NCI-H2029 treated with DMSO at 0.1 percent for 48 hours (cell line): Measurements from ENCODE around the gene DAZAP2.
"Not testable (repeated sequence)": the region's sequence is repeated elsewhere in the genome, so short reads cannot be mapped to it uniquely, and the experiment has no call there.

Source experiments
- DNase-seq: peaks from one replicate; lab custom pipeline; 2025; lab: John Stamatoyannopoulos, UW

Gene DAZAP2

DNA sequence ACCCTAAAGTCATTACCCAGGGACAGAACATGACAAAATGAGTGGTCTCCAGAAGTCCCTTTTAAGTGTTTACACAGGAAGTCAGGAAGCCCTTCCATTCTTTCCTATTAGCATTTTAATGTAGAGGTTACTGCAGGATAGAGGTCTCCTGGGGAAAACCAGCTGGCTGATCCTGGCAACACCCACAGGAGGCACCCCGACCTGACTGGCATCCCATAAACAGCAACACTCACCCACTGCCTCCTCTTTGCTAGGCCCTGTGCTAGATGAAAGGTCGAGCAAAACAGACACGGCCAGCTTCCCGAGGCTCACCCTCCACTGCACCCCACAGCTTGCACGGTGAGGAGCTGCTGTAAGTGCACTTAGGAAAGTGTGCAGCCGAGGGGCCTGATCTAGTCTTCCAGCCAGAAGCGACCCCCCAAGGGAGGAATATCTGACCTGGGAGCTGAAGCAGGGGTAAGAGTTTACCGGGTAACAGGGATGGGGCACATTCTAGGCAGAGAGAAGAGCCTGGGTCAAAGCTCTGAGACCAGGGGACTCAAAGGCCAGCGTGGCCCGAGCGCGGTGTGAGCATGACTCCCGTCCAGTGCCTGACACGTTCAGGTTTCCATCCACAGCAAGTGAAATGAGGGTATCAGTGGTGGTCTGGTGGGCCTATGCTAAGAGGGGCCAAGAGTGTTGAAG is 9.0 kb downstream of the DAZAP2 start:
- DNase-seq = peak; percentile 8

- DNase-seq = no peak
Observed at GRCh38 chr12:51253276-51253675, 14.7 kb downstream of the DAZAP2 start.

DNA sequence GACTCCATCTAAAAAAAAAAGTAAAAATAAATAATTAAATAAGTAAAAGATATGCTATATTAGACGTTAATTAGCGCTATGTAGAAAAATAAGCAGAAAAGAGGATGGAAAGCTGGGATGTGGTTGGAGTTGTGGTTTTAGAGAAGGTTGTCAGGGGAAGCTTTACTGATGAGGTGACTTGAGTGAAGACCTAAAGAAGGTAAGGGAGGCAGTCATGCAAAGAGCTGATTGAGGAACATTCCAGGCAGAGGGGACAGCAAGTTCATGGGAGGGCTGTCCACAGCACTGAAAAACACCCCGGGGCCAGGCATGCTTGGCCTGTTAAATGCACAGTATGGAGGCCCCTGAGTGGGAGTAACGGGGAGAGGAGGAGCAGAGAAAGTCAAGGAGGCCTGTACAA is 15.9 kb downstream of the DAZAP2 start:
- no peak for DNase-seq

DNA sequence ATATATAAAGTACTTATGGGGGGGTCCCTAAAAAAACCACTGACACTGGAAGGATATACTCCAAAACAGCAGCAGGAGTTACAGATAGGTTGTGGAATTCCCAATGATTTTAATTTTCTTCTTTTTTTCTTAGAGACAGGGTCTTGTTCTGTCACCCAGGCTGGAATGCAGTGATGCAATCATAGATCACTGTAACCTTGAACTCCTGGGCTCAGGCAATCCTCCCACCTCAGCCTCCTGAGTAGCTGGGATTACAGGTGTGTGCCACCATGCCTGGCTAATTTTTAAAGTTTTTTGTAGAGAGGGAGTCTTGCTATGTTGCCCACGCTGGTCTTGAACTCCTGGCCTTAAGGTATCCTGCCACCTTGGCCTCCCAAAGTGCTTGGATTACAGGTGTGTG is 21.0 kb downstream of the DAZAP2 start:
- DNase-seq = not testable (repeated sequence)

GRCh38 chr12:51262758-51263177 is 24.1 kb downstream of the DAZAP2 start:
- no peak for DNase-seq

GRCh38 chr12:51263341-51263740 is 24.7 kb downstream of the DAZAP2 start:
- DNase-seq = no peak

GRCh38 chr12:51264297-51264696 is 25.7 kb downstream of the DAZAP2 start:
- no peak for DNase-seq

DNA sequence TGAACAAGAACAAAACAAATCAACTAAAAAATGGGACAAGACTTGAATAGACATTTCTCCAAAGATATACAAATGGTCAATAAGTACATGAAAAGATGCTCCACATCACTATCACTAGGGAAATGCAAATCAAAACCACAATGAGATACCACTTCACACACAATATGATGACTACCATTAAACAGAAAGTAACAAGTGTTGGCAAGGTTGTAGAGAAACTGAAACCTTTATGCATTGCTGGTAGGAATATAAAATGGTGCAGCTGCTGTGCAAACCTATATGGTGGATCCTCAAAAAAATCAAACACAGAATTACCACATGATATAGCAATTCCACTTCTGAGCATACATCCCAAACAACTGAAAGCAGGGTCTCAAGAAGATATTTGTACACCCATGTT is 26.4 kb downstream of the DAZAP2 start:
- no peak for DNase-seq

- DNase-seq = no peak
Observed at GRCh38 chr12:51269174-51270066, 30.8 kb downstream of the DAZAP2 start.

DNA sequence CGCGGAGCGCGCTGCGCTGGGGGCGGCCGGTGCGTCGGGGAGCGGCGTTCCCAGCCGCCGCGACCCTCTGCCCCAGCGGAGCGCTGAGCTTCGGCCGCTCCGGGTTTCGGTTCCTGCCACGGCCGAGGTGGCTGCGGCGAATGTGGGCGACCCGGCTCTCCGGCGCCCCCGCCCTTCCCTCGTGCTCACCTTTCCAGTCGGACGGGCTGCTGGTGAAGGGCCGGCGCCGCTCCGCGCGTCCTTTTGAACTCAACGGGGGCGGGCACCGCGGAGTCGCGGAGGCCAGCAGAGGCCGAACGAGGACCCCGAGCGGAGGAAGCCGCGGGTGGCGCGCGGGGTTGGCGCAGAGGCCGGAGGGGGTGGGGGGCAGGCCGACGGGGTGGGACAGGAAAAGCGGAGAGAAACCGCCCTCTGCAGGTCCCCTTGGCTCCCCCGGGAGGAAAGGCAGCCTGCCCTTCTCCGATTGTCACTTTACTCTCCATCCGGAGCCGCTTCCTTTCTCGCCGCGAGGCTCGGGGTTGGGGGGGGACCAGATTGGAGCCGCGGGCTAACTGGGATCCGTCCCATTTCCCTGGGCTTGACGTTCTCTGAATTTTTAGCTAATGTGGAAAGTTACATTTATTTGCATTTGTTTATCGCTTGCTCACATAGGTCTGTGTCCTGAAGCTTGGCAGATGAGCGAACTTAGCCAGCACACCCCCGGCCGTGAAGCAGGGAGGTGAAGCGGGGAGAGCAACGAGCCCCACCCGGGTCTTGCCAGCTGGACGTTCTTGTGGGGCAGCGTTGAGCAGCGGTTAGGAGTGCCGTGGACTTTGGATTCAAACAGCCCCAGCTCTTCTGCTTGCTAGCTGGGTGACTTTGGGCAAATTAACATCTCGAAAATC is 31.7 kb downstream of the DAZAP2 start, which contains the start of gene SMAGP:
SMAGP (minus strand) TSS at position 349 of the 884 bp plus-strand sequence. CDS start 1,137 bp downstream, outside the sequence.
- DNase-seq = peak; percentile 18

GRCh38 chr12:51270951-51271518 is 32.4 kb downstream of the DAZAP2 start:
- no peak for DNase-seq

DNA sequence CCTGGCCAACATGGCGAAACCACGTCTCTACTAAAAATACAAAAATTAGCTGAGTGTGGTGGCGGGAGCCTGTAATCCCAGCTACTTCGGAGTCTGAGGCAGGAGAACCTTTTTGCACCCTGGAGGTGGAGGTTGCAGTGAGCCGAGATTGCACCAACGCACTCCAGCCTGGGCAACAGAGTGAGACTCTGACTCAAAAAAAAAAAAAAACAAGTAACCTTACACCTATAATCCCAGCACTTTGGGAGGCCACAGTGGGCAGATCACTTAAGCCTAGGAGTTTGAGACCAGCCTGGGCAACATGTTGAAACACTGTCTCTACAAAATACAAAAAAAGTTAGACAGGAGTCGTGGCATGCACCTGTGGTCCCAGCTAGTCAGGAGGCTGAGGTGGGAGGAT is 34.2 kb downstream of the DAZAP2 start:
- not testable (repeated sequence) for DNase-seq

GRCh38 chr12:51275088-51275487 is 36.5 kb downstream of the DAZAP2 start:
- DNase-seq = no peak

DNA sequence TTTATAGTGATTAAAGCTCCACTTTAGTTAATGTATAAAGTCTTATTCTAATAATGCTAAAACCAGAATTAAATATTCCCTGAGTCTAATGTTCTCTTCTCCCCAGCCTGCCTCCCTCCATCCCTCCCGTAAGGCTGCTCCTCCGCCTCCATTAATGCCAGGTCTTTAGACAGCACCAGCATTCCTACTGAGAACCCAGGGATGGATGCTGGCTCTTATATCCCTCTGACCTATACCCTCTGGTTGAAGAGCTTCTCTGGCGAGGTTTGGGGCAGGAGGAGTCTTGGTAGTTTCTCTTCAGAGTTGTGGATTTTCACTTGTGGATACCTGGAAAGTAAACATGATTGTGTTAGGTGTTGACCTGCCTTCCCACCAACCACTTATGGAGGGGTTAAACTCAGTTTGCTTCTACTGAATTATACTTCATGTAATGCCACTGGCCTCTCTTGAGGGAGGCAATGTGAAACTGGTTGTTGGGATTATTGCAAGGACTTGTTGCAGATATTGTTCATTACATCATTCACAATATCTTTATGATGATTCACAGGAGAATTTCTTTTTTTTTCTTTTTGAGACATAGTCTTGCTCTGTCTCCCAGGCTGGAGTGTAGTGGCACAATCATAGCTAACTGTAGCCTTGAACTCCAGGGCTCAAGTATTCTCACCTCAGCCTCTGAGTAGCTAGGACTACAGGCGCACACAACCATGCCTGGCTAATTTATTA is 42.7 kb downstream of the DAZAP2 start:
- DNase-seq = no peak

DNA sequence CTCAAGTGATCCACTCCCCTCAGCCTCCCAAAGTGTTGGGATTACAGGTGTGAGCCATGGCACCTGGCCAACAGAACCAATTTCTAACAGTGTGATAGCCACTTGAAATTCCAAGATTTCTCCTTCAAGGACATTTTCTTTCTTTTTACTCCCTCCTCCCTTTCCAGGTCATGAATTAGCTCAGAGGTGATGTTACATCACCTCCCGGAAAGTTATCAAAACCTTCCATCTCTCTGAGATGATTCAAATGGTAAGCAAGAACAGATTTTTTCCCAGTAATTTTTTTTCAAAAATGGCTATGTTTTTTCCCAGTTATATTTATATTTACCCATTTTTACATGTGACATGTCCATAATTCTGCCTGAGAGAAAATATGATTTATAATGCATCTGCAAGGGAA is 47.2 kb downstream of the DAZAP2 start:
- no peak for DNase-seq

GRCh38 chr12:51291603-51292513 is 53.2 kb downstream of the DAZAP2 start:
- not testable (repeated sequence) for DNase-seq
